Measurements from ENCODE around the gene FGD4.
"Not testable (repeated sequence)": the region's sequence is repeated elsewhere in the genome, so short reads cannot be mapped to it uniquely, and the experiment has no call there.

The FGD4 gene

DNA sequence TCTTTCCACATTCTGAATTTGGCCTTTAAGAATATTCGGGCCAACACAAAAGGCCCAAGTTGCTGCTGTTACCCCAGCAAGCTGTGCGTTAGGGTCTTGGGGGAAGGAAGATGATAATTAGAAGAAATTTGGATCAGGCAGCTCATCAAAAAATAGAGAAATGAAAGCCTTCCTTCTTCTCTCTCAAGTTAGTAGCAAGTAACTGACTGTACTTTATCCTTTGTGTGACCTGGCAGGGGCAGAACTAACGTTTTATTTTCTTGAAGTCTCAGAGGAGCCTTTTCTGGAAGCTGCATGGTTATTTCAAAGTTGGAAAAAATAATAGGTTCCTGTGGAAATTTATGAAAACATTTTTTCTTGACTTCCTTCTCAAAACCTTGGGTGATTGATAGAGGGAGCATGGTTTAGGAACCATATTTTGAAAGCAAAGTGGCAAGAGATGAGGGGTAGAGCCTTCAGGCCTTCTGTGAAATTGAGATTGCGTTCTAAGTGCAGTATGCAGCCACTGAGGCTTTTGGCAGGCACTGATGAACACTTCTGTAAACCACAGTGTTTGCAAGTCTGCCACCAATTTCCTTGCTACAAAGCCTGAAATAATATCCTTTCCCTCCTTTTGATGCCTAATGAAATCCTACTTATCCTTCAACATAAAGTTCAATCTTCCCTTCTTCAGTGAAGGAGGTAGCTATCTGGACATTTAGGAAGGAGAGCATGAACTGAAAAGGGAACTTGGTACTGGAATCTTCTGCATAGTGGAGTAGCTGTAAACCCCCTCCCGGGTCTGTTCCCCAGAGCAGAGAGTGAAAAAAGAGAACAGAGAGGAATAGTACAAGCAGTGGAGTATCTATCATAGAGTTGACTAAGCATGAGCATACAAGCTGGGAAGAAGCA, 123.2 kb downstream of the FGD4 start:
- TF ChIP-seq ZNF565 (CRISPR knock-in tag; conservative IDR thresholded peaks at IDR 0.05; ENCODE audit: low read depth), result no peak
- TF ChIP-seq PPARA (CRISPR knock-in tag; IDR thresholded peaks at IDR 0.05; ENCODE audit: borderline replicate concordance), result no peak
- no peak for TF ChIP-seq GLIS3 (CRISPR knock-in tag; IDR thresholded peaks at IDR 0.05)
- TF ChIP-seq OSR1 (CRISPR knock-in tag; IDR thresholded peaks at IDR 0.05), result no peak
- TF ChIP-seq ZNF70 (CRISPR knock-in tag; IDR thresholded peaks at IDR 0.05), result no peak
- TF ChIP-seq TOX (CRISPR knock-in tag; IDR thresholded peaks at IDR 0.05; ENCODE audit: borderline replicate concordance), result no peak
- TF ChIP-seq, protein P1, sequence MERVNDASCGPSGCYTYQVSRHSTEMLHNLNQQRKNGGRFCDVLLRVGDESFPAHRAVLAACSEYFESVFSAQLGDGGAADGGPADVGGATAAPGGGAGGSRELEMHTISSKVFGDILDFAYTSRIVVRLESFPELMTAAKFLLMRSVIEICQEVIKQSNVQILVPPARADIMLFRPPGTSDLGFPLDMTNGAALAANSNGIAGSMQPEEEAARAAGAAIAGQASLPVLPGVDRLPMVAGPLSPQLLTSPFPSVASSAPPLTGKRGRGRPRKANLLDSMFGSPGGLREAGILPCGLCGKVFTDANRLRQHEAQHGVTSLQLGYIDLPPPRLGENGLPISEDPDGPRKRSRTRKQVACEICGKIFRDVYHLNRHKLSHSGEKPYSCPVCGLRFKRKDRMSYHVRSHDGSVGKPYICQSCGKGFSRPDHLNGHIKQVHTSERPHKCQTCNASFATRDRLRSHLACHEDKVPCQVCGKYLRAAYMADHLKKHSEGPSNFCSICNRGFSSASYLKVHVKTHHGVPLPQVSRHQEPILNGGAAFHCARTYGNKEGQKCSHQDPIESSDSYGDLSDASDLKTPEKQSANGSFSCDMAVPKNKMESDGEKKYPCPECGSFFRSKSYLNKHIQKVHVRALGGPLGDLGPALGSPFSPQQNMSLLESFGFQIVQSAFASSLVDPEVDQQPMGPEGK (CRISPR knock-in tag; IDR thresholded peaks at IDR 0.05; ENCODE audit: borderline replicate concordance), result no peak
- TF ChIP-seq ARNTL (CRISPR knock-in tag; IDR thresholded peaks at IDR 0.05; ENCODE audit: borderline replicate concordance, low read depth), result no peak
- no peak for TF ChIP-seq ZNF8 (CRISPR knock-in tag; IDR thresholded peaks at IDR 0.05)
- no peak for TF ChIP-seq ZFP3 (CRISPR knock-in tag; IDR thresholded peaks at IDR 0.05)
- TF ChIP-seq BACH2 (CRISPR knock-in tag; IDR thresholded peaks at IDR 0.05; ENCODE audit: borderline replicate concordance), result no peak
- TF ChIP-seq CSDC2 (CRISPR knock-in tag; IDR thresholded peaks at IDR 0.05), result no peak
- TF ChIP-seq, protein P2, sequence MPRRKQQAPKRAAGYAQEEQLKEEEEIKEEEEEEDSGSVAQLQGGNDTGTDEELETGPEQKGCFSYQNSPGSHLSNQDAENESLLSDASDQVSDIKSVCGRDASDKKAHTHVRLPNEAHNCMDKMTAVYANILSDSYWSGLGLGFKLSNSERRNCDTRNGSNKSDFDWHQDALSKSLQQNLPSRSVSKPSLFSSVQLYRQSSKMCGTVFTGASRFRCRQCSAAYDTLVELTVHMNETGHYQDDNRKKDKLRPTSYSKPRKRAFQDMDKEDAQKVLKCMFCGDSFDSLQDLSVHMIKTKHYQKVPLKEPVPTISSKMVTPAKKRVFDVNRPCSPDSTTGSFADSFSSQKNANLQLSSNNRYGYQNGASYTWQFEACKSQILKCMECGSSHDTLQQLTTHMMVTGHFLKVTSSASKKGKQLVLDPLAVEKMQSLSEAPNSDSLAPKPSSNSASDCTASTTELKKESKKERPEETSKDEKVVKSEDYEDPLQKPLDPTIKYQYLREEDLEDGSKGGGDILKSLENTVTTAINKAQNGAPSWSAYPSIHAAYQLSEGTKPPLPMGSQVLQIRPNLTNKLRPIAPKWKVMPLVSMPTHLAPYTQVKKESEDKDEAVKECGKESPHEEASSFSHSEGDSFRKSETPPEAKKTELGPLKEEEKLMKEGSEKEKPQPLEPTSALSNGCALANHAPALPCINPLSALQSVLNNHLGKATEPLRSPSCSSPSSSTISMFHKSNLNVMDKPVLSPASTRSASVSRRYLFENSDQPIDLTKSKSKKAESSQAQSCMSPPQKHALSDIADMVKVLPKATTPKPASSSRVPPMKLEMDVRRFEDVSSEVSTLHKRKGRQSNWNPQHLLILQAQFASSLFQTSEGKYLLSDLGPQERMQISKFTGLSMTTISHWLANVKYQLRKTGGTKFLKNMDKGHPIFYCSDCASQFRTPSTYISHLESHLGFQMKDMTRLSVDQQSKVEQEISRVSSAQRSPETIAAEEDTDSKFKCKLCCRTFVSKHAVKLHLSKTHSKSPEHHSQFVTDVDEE (CRISPR knock-in tag; IDR thresholded peaks at IDR 0.05), result no peak
- no peak for ATAC-seq

GRCh38 chr12:32525802-32526201, 126.4 kb downstream of the FGD4 start:
- ATAC-seq, result not testable (repeated sequence)

GRCh38 chr12:32526343-32526742, 127.0 kb downstream of the FGD4 start:
- not testable (repeated sequence) for ATAC-seq

DNA sequence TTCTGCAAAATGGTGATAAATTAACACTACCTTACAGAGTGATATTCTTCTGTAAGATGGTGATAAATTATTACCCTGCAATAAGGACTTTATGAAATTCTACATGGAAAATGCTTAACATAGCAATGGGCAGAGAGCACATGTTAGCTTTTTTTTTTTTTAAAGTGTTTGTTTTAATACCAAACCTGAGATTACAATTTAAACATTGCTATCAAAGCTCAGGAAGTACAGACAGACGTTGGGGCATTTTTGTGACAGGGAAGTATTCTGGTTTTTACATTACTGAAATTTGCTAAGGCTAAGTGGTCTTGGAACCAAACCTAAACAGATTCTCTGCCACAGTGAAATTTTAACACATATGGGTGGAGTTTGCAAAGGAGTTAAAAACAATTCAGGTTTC, 133.1 kb downstream of the FGD4 start:
- no peak for ATAC-seq
- TF ChIP-seq ZFP3 (CRISPR knock-in tag; IDR thresholded peaks at IDR 0.05) (no peak), RARB (CRISPR knock-in tag; IDR thresholded peaks at IDR 0.05) (no peak), GLIS3 (CRISPR knock-in tag; IDR thresholded peaks at IDR 0.05) (no peak), OSR1 (CRISPR knock-in tag; IDR thresholded peaks at IDR 0.05) (no peak), ZNF70 (CRISPR knock-in tag; IDR thresholded peaks at IDR 0.05) (no peak), ZNF8 (CRISPR knock-in tag; IDR thresholded peaks at IDR 0.05) (no peak), SNAI2 (CRISPR knock-in tag; IDR thresholded peaks at IDR 0.05) (no peak), ARNTL (CRISPR knock-in tag; IDR thresholded peaks at IDR 0.05; ENCODE audit: borderline replicate concordance, low read depth) (no peak), ZC3H10 (CRISPR knock-in tag; IDR thresholded peaks at IDR 0.05) (no peak), ZFP30 (CRISPR knock-in tag; IDR thresholded peaks at IDR 0.05) (no peak)
- TF ChIP-seq, protein P2 (CRISPR knock-in tag; IDR thresholded peaks at IDR 0.05), result no peak
- TF ChIP-seq, protein P3, sequence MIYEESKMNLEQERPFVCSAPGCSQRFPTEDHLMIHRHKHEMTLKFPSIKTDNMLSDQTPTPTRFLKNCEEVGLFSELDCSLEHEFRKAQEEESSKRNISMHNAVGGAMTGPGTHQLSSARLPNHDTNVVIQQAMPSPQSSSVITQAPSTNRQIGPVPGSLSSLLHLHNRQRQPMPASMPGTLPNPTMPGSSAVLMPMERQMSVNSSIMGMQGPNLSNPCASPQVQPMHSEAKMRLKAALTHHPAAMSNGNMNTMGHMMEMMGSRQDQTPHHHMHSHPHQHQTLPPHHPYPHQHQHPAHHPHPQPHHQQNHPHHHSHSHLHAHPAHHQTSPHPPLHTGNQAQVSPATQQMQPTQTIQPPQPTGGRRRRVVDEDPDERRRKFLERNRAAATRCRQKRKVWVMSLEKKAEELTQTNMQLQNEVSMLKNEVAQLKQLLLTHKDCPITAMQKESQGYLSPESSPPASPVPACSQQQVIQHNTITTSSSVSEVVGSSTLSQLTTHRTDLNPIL (CRISPR knock-in tag; IDR thresholded peaks at IDR 0.05; ENCODE audit: low read depth), result no peak
- TF ChIP-seq, protein P4, sequence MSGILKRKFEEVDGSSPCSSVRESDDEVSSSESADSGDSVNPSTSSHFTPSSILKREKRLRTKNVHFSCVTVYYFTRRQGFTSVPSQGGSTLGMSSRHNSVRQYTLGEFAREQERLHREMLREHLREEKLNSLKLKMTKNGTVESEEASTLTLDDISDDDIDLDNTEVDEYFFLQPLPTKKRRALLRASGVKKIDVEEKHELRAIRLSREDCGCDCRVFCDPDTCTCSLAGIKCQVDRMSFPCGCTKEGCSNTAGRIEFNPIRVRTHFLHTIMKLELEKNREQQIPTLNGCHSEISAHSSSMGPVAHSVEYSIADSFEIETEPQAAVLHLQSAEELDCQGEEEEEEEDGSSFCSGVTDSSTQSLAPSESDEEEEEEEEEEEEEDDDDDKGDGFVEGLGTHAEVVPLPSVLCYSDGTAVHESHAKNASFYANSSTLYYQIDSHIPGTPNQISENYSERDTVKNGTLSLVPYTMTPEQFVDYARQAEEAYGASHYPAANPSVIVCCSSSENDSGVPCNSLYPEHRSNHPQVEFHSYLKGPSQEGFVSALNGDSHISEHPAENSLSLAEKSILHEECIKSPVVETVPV (CRISPR knock-in tag; IDR thresholded peaks at IDR 0.05), result no peak

All from SK-N-SH treated with all-trans-retinoic acid at 6 μM for 48 hours (cell line).